Measurements from ENCODE around the gene PCDHA8.

DNA sequence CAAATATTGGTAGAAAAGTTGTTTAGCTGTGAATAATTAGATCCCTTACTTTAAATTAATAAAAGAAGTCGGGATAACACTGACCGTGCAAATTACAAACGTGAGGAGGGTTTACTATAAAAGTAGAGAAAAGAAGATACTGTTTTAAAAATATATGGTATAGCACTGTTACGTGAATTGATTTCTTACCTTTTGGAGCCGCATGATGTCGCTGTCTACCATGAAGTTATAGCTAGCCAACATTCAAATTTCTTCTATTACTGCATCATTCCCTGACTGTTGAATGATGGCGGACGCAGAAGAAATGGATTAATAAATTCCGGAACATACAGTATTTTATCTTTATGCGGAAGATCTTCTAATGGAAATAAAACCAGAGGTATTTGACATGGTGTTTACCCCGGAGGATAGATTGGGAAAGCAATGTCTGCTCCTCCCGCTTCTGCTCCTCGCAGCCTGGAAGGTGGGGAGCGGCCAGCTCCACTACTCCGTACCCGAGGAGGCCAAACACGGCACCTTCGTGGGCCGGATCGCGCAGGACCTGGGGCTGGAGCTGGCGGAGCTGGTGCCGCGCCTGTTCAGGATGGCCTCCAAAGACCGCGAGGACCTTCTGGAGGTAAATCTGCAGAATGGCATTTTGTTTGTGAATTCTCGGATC lies 13.2 kb upstream of the PCDHA8 start, which contains the start of gene PCDHA6:
- TF ChIP-seq CTCF (IDR thresholded peaks at IDR 0.05): no peak
- no peak for TF ChIP-seq POLR2AphosphoS5 (IDR thresholded peaks at IDR 0.05; ENCODE audit: low read depth, low read length)
- TF ChIP-seq, protein P1, sequence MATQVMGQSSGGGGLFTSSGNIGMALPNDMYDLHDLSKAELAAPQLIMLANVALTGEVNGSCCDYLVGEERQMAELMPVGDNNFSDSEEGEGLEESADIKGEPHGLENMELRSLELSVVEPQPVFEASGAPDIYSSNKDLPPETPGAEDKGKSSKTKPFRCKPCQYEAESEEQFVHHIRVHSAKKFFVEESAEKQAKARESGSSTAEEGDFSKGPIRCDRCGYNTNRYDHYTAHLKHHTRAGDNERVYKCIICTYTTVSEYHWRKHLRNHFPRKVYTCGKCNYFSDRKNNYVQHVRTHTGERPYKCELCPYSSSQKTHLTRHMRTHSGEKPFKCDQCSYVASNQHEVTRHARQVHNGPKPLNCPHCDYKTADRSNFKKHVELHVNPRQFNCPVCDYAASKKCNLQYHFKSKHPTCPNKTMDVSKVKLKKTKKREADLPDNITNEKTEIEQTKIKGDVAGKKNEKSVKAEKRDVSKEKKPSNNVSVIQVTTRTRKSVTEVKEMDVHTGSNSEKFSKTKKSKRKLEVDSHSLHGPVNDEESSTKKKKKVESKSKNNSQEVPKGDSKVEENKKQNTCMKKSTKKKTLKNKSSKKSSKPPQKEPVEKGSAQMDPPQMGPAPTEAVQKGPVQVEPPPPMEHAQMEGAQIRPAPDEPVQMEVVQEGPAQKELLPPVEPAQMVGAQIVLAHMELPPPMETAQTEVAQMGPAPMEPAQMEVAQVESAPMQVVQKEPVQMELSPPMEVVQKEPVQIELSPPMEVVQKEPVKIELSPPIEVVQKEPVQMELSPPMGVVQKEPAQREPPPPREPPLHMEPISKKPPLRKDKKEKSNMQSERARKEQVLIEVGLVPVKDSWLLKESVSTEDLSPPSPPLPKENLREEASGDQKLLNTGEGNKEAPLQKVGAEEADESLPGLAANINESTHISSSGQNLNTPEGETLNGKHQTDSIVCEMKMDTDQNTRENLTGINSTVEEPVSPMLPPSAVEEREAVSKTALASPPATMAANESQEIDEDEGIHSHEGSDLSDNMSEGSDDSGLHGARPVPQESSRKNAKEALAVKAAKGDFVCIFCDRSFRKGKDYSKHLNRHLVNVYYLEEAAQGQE (IDR thresholded peaks at IDR 0.05; ENCODE audit: insufficient read depth in 1 of 2, low read depth in 2 of 2, low read length in 1 of 2): no peak
- TF ChIP-seq TCF7L2 (IDR thresholded peaks at IDR 0.05; ENCODE audit: low read depth, low read length): no peak
- no peak for TF ChIP-seq SIN3A (IDR thresholded peaks at IDR 0.05; ENCODE audit: borderline replicate concordance, insufficient read depth, low read depth, low read length)
